LoVo (cell line): ENCODE results near the gene LRBA.
A peak's percentile ranks its signal among the peaks of the same experiment; 100 is the strongest.

Source experiments
- DNase-seq: peaks from one replicate; pipeline ENCODE4 v3.0.0-alpha.2; 2016; ENCODE audit warnings: low spot score

Gene LRBA

GRCh38 chr4:150318971-150319370 lies 696.1 kb downstream of the LRBA start:
- DNase-seq: no peak

GRCh38 chr4:150318527-150318926 lies 696.6 kb downstream of the LRBA start:
- no peak for DNase-seq

- DNase-seq: peak; percentile 2
Observed at GRCh38 chr4:150316332-150317205, 698.5 kb downstream of the LRBA start.

GRCh38 chr4:150315691-150316090 lies 699.4 kb downstream of the LRBA start:
- no peak for DNase-seq

- no peak for DNase-seq
Observed at GRCh38 chr4:150315175-150315574, 699.9 kb downstream of the LRBA start.

GRCh38 chr4:150314031-150314430 lies 701.1 kb downstream of the LRBA start:
- DNase-seq: no peak

- no peak for DNase-seq
Observed at GRCh38 chr4:150310159-150310895, 704.8 kb downstream of the LRBA start.

- no peak for DNase-seq
Observed at GRCh38 chr4:150308824-150309472, 706.1 kb downstream of the LRBA start.

- DNase-seq: no peak
Observed at GRCh38 chr4:150306719-150307118, 708.4 kb downstream of the LRBA start.

- no peak for DNase-seq
Observed at GRCh38 chr4:150305995-150306394, 709.1 kb downstream of the LRBA start.

GRCh38 chr4:150302553-150302952 lies 712.5 kb downstream of the LRBA start:
- no peak for DNase-seq

GRCh38 chr4:150299816-150300215 lies 715.3 kb downstream of the LRBA start:
- no peak for DNase-seq

GRCh38 chr4:150297861-150298474 lies 717.1 kb downstream of the LRBA start:
- DNase-seq: peak; percentile 22

- DNase-seq: no peak
Observed at GRCh38 chr4:150289881-150290280, 725.2 kb downstream of the LRBA start.

GRCh38 chr4:150289198-150289597 lies 725.9 kb downstream of the LRBA start:
- DNase-seq: no peak

- DNase-seq: no peak
Observed at GRCh38 chr4:150286656-150287055, 728.4 kb downstream of the LRBA start.

GRCh38 chr4:150283689-150284088 lies 731.4 kb downstream of the LRBA start:
- DNase-seq: no peak

- DNase-seq: no peak
Observed at GRCh38 chr4:150280975-150281374, 734.1 kb downstream of the LRBA start.

GRCh38 chr4:150280081-150280895 lies 734.8 kb downstream of the LRBA start:
- DNase-seq: no peak

- DNase-seq: no peak
Observed at GRCh38 chr4:150278206-150278605, 736.9 kb downstream of the LRBA start.

GRCh38 chr4:150268444-150268843 lies 746.6 kb downstream of the LRBA start:
- no peak for DNase-seq
